Gastrocnemius medialis (tissue), 4 donors: ENCODE data around the gene XKR7.

Experiments
- POLR2A ChIP-seq, 2 donors: fragments of 450-650 bp; IDR thresholded peaks; one replicate each; pipeline ENCODE4 v1.6.1; 2017; ENCODE audit warnings: antibody characterized with exemption in 2 of 2, mild to moderate bottlenecking in 2 of 2, moderate library complexity in 2 of 2
- TF ChIP-seq, protein P1 (sequence below), 5 experiments: fragments of 450-650 bp in 3 of 5; fragments of 200-600 bp in 2 of 5; sonication (generic) in 2 of 5; IDR thresholded peaks in 4 of 5; conservative IDR thresholded peaks in 1 of 5; 1 replicate in 4 of 5; 2 replicates in 1 of 5; pipeline ENCODE4 v1.5.1; 2016 to 2019; ENCODE audit warnings: antibody characterized with exemption in 5 of 5, mild to moderate bottlenecking in 3 of 5, moderate library complexity in 3 of 5

DNA sequence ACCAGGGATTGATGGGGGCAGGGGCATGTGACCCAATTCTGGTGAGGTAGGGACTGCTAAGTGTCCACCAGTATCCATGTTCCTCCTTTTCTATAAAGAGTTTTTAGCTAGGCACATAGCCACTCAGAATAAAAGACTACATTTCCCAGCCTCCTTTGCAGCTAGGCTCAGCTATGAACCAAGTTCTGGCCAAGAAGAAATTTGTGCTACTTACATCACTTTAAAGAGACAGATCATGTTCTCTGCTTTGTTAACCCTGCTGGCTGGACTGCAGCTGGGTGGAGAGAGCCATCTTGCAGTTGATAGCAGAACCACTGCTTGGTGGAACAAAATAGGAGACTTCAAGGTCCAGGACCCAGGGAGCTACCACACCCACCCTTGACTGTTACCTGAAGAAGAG is 37.0 kb downstream of the XKR7 start:
- TF ChIP-seq, protein P1, sequence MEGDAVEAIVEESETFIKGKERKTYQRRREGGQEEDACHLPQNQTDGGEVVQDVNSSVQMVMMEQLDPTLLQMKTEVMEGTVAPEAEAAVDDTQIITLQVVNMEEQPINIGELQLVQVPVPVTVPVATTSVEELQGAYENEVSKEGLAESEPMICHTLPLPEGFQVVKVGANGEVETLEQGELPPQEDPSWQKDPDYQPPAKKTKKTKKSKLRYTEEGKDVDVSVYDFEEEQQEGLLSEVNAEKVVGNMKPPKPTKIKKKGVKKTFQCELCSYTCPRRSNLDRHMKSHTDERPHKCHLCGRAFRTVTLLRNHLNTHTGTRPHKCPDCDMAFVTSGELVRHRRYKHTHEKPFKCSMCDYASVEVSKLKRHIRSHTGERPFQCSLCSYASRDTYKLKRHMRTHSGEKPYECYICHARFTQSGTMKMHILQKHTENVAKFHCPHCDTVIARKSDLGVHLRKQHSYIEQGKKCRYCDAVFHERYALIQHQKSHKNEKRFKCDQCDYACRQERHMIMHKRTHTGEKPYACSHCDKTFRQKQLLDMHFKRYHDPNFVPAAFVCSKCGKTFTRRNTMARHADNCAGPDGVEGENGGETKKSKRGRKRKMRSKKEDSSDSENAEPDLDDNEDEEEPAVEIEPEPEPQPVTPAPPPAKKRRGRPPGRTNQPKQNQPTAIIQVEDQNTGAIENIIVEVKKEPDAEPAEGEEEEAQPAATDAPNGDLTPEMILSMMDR (IDR thresholded peaks at IDR 0.05 in 4 of 5, conservative IDR thresholded peaks at IDR 0.05 in 1 of 5), result no peak
- TF ChIP-seq POLR2A (IDR thresholded peaks at IDR 0.05), result no peak
